Right kidney (tissue), 1 donor: ENCODE data around the gene RANBP10.

Source experiments
- DNase-seq: peaks from one replicate; pipeline ENCODE4 v3.0.0-alpha.2; 2016

The RANBP10 gene

GRCh38 chr16:67675999-67676398 lies 130.4 kb downstream of the RANBP10 start:
- no peak for DNase-seq

GRCh38 chr16:67675579-67675935 lies 130.8 kb downstream of the RANBP10 start:
- DNase-seq: no peak

- no peak for DNase-seq
These were observed 131.3 kb downstream of the RANBP10 start for GRCh38 chr16:67674851-67675578.

GRCh38 chr16:67673712-67674580 lies 132.4 kb downstream of the RANBP10 start:
- no peak for DNase-seq
